ENCODE measurements around the gene ZBTB20. TPM values are rescaled to one million over a fixed set of nuclear protein-coding genes. Genes with fewer than 3 reads are reported as not detected.
A peak's percentile ranks its signal among the peaks of the same experiment; 100 is the strongest.

Gene ZBTB20
- total RNA-seq, 6 donors from 2014 or later: 40.0 to 150 (median 65.8) TPM

DNA sequence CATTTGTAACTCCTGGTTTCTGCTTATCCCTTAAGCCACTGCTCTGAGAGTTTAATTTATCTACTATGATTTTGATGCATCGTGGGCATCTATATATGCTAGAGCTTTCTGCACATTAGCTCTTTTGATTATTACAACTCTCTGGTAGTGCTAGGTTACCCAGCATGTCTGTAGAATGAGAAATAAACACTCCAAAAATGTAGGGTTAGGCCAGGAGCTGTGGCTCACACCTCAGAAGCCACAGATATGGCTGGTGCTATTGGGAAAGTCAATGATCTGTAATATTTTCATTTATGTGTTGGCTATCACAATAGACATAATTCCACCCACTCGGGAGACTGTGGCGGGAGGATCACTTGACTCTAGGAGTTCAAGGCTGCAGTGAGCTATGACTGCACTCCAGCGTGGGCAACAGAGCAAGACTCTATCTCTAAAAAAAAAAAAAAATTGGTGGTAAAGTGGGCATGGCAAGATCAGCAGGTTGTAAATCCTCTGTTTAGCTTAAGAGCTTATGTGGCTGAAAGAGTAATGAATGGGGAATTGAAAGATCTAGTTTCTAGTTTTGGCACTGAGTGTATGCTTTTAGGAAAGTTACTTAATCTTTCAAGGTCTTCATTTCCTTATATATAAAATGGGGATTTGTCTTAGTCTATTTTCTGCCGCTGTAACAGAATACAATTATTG lies 847.0 kb downstream of the ZBTB20 start:
- H3K27ac ChIP-seq: no peak overlapping the region
- DNase-seq (no peak), ATAC-seq (ENCODE audit: low FRiP score in 2 of 2) (no peak)
- no peaks in the 10 kb centered on the region for H3K27me3 ChIP-seq
- H3K4me1 ChIP-seq: no peaks in the 10 kb centered on the region
- H3K9me3 ChIP-seq: no peaks in the 10 kb centered on the region
- WGBS, 2 donors: 92 to 93% methylated on average over 5 of the region's 5 CpGs
- H3K4me3 ChIP-seq: no peak overlapping the region
- TF ChIP-seq EP300 (IDR thresholded peaks at IDR 0.05) (no peak), POLR2AphosphoS5 (IDR thresholded peaks at IDR 0.05) (no peak)
- TF ChIP-seq, protein P1, sequence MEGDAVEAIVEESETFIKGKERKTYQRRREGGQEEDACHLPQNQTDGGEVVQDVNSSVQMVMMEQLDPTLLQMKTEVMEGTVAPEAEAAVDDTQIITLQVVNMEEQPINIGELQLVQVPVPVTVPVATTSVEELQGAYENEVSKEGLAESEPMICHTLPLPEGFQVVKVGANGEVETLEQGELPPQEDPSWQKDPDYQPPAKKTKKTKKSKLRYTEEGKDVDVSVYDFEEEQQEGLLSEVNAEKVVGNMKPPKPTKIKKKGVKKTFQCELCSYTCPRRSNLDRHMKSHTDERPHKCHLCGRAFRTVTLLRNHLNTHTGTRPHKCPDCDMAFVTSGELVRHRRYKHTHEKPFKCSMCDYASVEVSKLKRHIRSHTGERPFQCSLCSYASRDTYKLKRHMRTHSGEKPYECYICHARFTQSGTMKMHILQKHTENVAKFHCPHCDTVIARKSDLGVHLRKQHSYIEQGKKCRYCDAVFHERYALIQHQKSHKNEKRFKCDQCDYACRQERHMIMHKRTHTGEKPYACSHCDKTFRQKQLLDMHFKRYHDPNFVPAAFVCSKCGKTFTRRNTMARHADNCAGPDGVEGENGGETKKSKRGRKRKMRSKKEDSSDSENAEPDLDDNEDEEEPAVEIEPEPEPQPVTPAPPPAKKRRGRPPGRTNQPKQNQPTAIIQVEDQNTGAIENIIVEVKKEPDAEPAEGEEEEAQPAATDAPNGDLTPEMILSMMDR (IDR thresholded peaks at IDR 0.05): no peak
- no peaks in the 10 kb centered on the region for H3K36me3 ChIP-seq

DNA sequence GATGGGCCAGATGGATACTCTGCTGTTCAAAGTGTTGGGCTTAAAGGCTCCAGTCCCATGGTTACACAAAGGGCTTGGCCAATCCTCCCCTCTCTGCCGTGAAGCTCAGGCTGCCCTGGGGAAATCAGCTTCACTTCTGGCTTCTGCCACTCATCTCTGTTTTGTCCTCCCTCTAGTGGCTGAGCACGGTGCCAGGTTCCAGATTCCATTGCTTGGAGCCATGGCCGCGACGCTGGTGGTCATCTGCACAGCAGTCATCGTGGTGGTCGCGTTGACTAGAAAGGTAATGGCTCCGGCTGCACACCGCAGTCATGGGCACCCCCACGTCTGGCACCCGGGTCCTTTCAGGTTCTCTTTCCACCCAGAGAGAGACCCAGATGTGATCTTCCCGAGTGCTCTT lies 847.7 kb downstream of the ZBTB20 start:
- Histone ChIP-seq H3K27ac (no peak overlapping the region), H3K27me3 (no peaks in the 10 kb centered on the region), H3K9me3 (no peaks in the 10 kb centered on the region), H3K4me1 (no peaks in the 10 kb centered on the region), H3K4me3 (no peak overlapping the region), H3K36me3 (no peaks in the 10 kb centered on the region)
- ATAC-seq (ENCODE audit: low FRiP score in 2 of 2): no peak
- TF ChIP-seq, protein P1 (IDR thresholded peaks at IDR 0.05): peak in 2 of 6 experiments; percentile 10 to 22
- TF ChIP-seq POLR2AphosphoS5 (IDR thresholded peaks at IDR 0.05) (no peak), POLR2A (IDR thresholded peaks at IDR 0.05) (no peak)
- peak in 1 of 2 donors; percentile 41 for DNase-seq
- 74 to 86% methylated on average over 13 of the region's 13 CpGs for WGBS, 2 donors

DNA sequence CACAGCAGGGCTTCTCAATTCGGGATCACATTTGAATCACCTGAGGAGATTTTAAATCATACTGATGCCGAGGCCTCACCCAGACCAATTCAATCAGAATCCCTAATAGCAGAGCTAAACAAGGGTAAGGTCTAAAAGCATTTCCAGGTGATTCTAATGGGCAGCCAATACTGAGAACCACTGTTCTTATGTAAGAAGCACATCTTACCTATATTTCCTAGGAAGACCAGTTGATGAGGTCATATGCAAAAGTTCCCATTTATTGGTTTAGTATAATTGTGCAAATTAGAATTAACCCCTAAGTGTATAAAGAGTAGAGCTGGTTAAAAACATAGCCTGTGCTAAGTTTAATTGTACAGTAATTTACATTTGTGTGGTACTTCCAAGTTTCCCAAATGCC lies 851.1 kb downstream of the ZBTB20 start:
- no peaks in the 10 kb centered on the region for H3K4me1 ChIP-seq
- DNase-seq: no peak
- no peak overlapping the region for H3K27ac ChIP-seq
- no peaks in the 10 kb centered on the region for H3K27me3 ChIP-seq
- H3K9me3 ChIP-seq: no peaks in the 10 kb centered on the region
- WGBS, 2 donors: 86 to 94% methylated on average over 2 of the region's 2 CpGs
- no peak for TF ChIP-seq EP300 (IDR thresholded peaks at IDR 0.05)
- TF ChIP-seq, protein P1 (IDR thresholded peaks at IDR 0.05): no peak
- TF ChIP-seq POLR2AphosphoS5 (IDR thresholded peaks at IDR 0.05): no peak
- no peak for TF ChIP-seq POLR2A (IDR thresholded peaks at IDR 0.05)
- ATAC-seq (ENCODE audit: low FRiP score in 2 of 2): no peak
- H3K4me3 ChIP-seq: no peak overlapping the region
- no peaks in the 10 kb centered on the region for H3K36me3 ChIP-seq

DNA sequence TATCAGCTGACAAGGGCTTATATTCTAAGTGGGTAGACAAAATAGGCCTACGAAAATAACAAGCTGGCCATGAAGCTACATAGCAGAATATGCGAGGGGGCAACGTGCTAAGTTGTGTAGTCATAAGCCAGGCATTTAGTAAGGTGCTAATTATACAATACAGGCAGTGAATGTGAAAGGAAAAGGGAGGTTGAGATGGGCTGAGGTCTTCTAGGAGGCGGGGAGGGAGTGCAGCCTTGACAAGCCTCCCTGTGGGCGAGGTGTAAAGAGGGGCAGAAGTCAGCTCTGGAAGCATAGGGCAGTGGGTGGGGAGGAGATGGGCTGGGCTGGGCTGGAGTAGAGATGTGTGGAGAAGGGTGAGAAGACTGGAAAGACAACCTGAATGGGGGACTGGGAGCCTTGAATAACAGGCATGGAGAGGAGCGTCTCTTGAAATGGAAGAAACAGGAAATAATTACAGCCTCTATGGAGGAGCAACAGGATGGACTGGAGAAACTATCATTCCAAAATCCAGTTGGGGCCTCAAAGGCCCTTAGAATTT lies 852.1 kb downstream of the ZBTB20 start:
- ATAC-seq (ENCODE audit: low FRiP score in 2 of 2) (no peak), DNase-seq (no peak)
- no peak for TF ChIP-seq POLR2AphosphoS5 (IDR thresholded peaks at IDR 0.05)
- TF ChIP-seq POLR2A (IDR thresholded peaks at IDR 0.05): no peak
- TF ChIP-seq, protein P1 (IDR thresholded peaks at IDR 0.05): no peak
- no peak for TF ChIP-seq EP300 (IDR thresholded peaks at IDR 0.05)
- Histone ChIP-seq H3K9me3 (no peaks in the 10 kb centered on the region), H3K4me3 (no peak overlapping the region), H3K27me3 (no peaks in the 10 kb centered on the region), H3K4me1 (no peaks in the 10 kb centered on the region), H3K27ac (peak overlapping the region in 1 of 4 donors; percentile 44), H3K36me3 (no peaks in the 10 kb centered on the region)
- 80 to 84% methylated on average over 6 of the region's 6 CpGs for WGBS, 2 donors
